Measurements from ENCODE around the gene NUDT17. TPM values are rescaled to one million over a fixed set of nuclear protein-coding genes. Genes with fewer than 3 reads are reported as not detected.

Gene NUDT17
- total and polyA plus RNA-seq, 2 of the 4 experiments (the other 2 are of a cell fraction) = 2.3 to 2.8 TPM

- Histone ChIP-seq H2AK5ac (ENCODE audit: low read depth, low read length) (no peak within 1 kb of the TSS), H4K5ac (ENCODE audit: low read depth, low read length) (no peak within 1 kb of the TSS), H2AK9ac (replicated peaks; ENCODE audit: low read depth, low read length, poor library complexity) (no peak within 1 kb of the TSS), H3K18ac (ENCODE audit: low read depth, low read length) (no peak within 1 kb of the TSS), H4K91ac (ENCODE audit: insufficient read depth, low read depth, low read length) (no peak within 1 kb of the TSS), H3K27me3 (ENCODE audit: control insufficient read depth, insufficient read depth, low read length) (peaks cover 3% of the 10 kb centered on the region; the same call in 1 of the 2 replicates), H3K79me1 (ENCODE audit: low read depth in 1 of 2, low read length in 2 of 2) (no peaks in the 10 kb centered on the region), H4K8ac (ENCODE audit: low read depth in 2 of 2, low read length in 2 of 2) (no peak within 1 kb of the TSS), H2BK20ac (ENCODE audit: low read depth, low read length) (no peak within 1 kb of the TSS), H3K27ac (ENCODE audit: insufficient read depth, low read length) (no peak within 1 kb of the TSS), H3K23ac (ENCODE audit: low read depth, low read length) (peak within 1 kb of the TSS; percentile 3; the same call in 1 of the 2 replicates), H3K56ac (ENCODE audit: extremely low read depth, insufficient read depth, low read length) (no peak within 1 kb of the TSS), H3K9me1 (ENCODE audit: insufficient read depth, low read length) (0 out of 2 replicates have a peak, but pooled peaks cover 3% of the 10 kb centered on the region), H3K4me2 (ENCODE audit: low read depth, low read length) (peak within 1 kb of the TSS; percentile 78), H3K36me3 (ENCODE audit: control insufficient read depth, insufficient read depth, low read length) (no peaks in the 10 kb centered on the region), H3K9ac (ENCODE audit: low read depth, low read length) (no peak within 1 kb of the TSS), H3K4me3 (ENCODE audit: insufficient read depth, low read depth, low read length) (peak within 1 kb of the TSS; percentile 71), H3K9me3 (ENCODE audit: control insufficient read depth, insufficient read depth, low read length) (no peaks in the 10 kb centered on the region), H3K4me1 (ENCODE audit: control insufficient read depth, insufficient read depth, low read length) (0 out of 2 replicates have a peak, but pooled peaks cover 3% of the 10 kb centered on the region), H2AFZ (replicated peaks; ENCODE audit: low read length, poor library complexity) (peak within 1 kb of the TSS; percentile 97), H2BK15ac (ENCODE audit: low read depth, low read length) (no peak within 1 kb of the TSS), H2BK120ac (ENCODE audit: low read depth, low read length) (no peak within 1 kb of the TSS), H3K14ac (replicated peaks; ENCODE audit: low read depth, low read length) (no peak within 1 kb of the TSS), H4K20me1 (ENCODE audit: insufficient read depth, low read length) (no peaks in the 10 kb centered on the region), H3K4ac (ENCODE audit: low read depth, low read length) (no peak within 1 kb of the TSS), H2BK5ac (ENCODE audit: low read depth, low read length, poor library complexity, severe bottlenecking) (no peak within 1 kb of the TSS)
- 1% methylated on average over 13 of the region's 36 CpGs; no CpG with 5 or more reads in 1 of the 2 experiments for WGBS, 2 experiments (ENCODE audit: extremely low coverage in 2 of 2, insufficient read length in 1 of 2)
- intact Hi-C loops (cut with micrococcal nuclease) (no loop called here), in situ Hi-C loops (cut with MboI; ENCODE audit: low sequenced_read_pairs) (no loop called here), dilution Hi-C loops (cut with HindIII; ENCODE audit: low sequenced_read_pairs, unreplicated experiment) (no loop called here)
- ChIA-PET CTCF (no interaction called here), POLR2A (ENCODE audit: unreplicated experiment) (interaction anchor here (0.6 kb wide), 1 partner anchor 33 kb away, joined by 4 read pairs; the partner anchor contains the start of gene PEX11B)
- ATAC-seq (ENCODE audit: low read depth) (peak; percentile 99), DNase-seq (peak; percentile 34)
- no peak for TF ChIP-seq RCOR1 (IDR thresholded peaks at IDR 0.05; ENCODE audit: insufficient replicate concordance, low read length)
- TF ChIP-seq RFX5 (IDR thresholded peaks at IDR 0.05; ENCODE audit: low read depth, low read length) = no peak
- no peak for TF ChIP-seq SMC3 (IDR thresholded peaks at IDR 0.05; ENCODE audit: low read depth, low read length)
- no peak for TF ChIP-seq POLR2A (IDR thresholded peaks at IDR 0.05; ENCODE audit: low read depth, low read length)
- no peak for TF ChIP-seq BHLHE40 (IDR thresholded peaks at IDR 0.05; ENCODE audit: low read depth, low read length)
- TF ChIP-seq MAZ (IDR thresholded peaks at IDR 0.05; ENCODE audit: borderline replicate concordance, low read depth, low read length) = peak; percentile 69; the same call in 1 of the 2 replicates
- no peak for TF ChIP-seq MXI1 (IDR thresholded peaks at IDR 0.05; ENCODE audit: borderline replicate concordance, low read depth, low read length)
- TF ChIP-seq CHD1 (IDR thresholded peaks at IDR 0.05; ENCODE audit: low read depth, low read length) = no peak
- no peak for TF ChIP-seq MAFK (IDR thresholded peaks at IDR 0.05; ENCODE audit: low read depth, low read length)
- BruUV-seq (replicated peaks) = no TSS peak
Measured at GRCh38 chr1:145885738-145886287, 40.4 kb downstream of the NUDT17 start, which contains the start of gene ANKRD35. Gene ANKRD35, minus strand, starts transcription at chr1:145885866. Its CDS starts 108 bp downstream, at chr1:145885758.
